Coronary artery (tissue), 2 donors: ENCODE results near the gene SNX19.

Source experiments
- DNase-seq: peaks from one replicate; pipeline ENCODE4 v3.0.0-alpha.2; 2017; ENCODE audit warnings: low spot score
- H3K27ac ChIP-seq, 2 donors: fragments of 200-600 bp; sonication (generic); one replicate each; pipeline ENCODE4 v1.5.1; 2016 to 2019
- H3K4me3 ChIP-seq: fragments of 200-600 bp; sonication (generic); 2 replicates; pipeline ENCODE4 v1.5.1; 2016; ENCODE audit warnings: mild to moderate bottlenecking, moderate library complexity
- TF ChIP-seq, protein P1 (sequence below): fragments of 200-600 bp; sonication (generic); IDR thresholded peaks from one replicate; pipeline ENCODE4 v1.5.1; 2019; ENCODE audit warnings: antibody characterized with exemption

SNX19 gene

DNA sequence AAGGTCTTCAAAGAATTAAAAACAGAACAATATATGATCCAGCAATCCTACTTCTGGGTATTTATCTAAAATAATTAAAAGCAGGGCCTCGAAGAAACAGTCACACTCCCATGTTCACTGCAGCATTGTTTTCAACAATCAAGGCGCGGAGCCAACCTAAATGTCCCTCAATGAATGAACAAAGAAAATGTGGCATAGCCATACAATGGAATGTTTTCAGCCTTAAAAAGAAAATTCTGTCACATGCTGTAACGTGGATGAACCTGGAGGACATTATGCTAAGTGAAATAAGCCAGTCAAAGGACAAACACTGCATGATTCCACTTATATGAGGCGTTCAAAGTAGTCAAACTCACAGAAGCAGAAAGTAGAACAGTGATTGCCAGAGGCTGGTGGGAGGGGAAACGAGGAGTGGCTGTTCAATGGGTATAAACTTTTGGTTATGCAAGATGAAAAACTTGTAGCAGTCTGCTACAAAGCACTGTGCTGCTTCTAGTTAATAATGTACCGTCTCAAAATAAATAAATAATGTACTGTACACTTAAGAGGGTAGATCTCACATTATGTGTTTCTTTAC, 41.2 kb downstream of the SNX19 start:
- no peak for DNase-seq
- H3K27ac ChIP-seq: peak overlapping the region in 1 of 2 donors; percentile 67
- no peak overlapping the region for H3K4me3 ChIP-seq
- TF ChIP-seq, protein P1, sequence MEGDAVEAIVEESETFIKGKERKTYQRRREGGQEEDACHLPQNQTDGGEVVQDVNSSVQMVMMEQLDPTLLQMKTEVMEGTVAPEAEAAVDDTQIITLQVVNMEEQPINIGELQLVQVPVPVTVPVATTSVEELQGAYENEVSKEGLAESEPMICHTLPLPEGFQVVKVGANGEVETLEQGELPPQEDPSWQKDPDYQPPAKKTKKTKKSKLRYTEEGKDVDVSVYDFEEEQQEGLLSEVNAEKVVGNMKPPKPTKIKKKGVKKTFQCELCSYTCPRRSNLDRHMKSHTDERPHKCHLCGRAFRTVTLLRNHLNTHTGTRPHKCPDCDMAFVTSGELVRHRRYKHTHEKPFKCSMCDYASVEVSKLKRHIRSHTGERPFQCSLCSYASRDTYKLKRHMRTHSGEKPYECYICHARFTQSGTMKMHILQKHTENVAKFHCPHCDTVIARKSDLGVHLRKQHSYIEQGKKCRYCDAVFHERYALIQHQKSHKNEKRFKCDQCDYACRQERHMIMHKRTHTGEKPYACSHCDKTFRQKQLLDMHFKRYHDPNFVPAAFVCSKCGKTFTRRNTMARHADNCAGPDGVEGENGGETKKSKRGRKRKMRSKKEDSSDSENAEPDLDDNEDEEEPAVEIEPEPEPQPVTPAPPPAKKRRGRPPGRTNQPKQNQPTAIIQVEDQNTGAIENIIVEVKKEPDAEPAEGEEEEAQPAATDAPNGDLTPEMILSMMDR: no peak

DNA sequence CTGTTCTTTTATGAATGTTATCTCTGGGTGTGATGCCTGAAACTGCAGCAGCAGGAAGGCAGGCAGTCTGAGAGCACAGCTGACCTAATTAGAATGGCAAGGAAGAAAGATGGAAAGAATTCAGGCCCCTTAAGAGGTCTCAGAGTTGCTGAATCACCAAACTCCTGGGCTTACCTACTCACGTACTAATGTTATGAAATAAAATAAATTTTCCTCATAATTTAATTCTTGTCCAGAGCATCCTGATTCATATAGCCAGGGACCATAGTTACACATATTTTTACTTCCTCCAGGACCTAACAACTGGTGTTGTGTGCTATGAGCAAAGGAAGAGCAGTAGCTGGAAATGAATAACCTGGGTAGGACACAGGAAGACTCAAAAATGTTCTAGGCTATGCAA, 41.9 kb downstream of the SNX19 start:
- H3K27ac ChIP-seq: peak overlapping the region; percentile 67 to 76
- DNase-seq: no peak
- H3K4me3 ChIP-seq: no peak overlapping the region
- TF ChIP-seq, protein P1: no peak

DNA sequence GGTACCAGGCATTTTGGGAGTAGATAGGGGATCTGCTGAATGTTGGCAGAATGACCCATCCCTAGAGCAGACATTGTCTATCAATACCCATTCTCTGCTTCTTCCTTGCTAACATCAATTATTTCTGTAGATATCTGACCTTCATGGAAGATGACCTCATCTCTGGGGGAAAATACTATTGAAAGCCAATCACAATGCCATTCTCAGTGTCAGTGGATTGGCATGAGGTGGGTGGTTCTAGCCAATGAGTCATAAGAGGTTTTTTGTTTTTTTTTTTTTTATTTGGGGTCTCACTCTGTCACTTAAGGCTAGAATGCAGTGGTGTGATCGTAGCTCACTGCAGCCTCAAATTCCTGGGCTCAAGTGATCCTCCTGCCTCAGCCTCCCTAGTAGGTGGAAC, 42.5 kb downstream of the SNX19 start:
- DNase-seq: no peak
- TF ChIP-seq, protein P1: no peak
- peak overlapping the region; percentile 76 to 92 for H3K27ac ChIP-seq
- no peak overlapping the region for H3K4me3 ChIP-seq

DNA sequence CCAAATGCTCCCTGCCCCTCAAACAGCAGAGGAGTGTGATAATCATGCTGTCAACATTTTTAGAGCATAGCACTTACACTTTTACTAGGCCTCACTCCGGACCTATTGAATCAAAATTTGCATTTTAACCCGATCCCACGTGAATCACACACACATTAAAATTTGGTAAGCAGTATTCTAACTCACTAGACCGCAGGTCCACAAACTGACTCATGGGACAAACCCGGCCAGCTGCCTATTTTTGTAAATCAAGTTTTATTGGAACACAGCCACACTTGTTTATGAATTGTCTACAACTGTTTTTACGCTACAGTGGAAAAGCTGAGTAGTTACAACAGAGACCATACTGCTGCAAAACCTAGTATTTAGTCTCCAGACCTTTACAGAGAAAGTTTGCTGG, 43.3 kb downstream of the SNX19 start:
- H3K4me3 ChIP-seq: no peak overlapping the region
- H3K27ac ChIP-seq: peak overlapping the region; percentile 76 to 92

DNA sequence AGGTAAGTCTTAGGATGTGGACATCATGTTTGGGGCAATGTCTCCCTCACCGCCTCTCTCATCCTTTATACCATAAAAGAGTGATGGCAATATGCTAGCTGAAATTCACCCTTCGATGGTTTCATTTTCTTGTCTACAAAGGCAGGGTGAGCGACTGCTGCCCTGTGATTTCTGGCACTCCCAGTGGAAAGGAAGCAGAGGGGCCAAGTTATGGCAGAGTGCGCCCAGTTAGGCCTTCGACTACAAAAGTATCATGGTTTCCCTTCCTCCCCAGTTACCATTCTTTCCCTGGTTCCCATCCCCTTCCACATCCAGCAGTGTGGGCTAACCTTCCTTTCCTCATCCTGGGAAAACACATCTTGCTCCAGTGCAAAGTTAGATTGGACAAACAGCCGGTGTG, 43.8 kb downstream of the SNX19 start:
- TF ChIP-seq, protein P1: no peak
- no peak for DNase-seq
- Histone ChIP-seq H3K27ac (peak overlapping the region; percentile 76 to 92), H3K4me3 (no peak overlapping the region)

More for the DNA sequence above, 43.3 kb downstream of the SNX19 start:
- DNase-seq: no peak
- TF ChIP-seq, protein P1: no peak

DNA sequence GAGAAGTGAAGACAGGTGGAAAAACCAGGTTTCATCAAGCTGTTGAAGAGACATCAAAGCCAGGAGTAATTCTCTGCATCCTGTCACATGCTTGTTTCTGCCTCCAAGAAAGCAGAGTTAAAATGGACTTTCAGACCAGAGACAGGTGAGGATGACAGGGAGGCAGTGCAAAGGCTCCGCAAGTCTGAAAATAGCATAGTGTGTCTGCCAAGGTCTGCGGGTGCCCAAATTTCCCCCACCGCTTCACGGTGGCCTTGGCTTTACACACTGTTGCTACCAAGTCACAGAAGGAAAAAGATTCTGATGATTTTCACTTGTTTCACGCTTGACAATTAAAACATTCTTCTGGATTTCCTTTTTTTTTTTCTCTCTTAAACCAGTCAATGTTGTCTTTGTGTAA, 44.2 kb downstream of the SNX19 start:
- Histone ChIP-seq H3K27ac (peak overlapping the region; percentile 76 to 92), H3K4me3 (no peak overlapping the region)
- TF ChIP-seq, protein P1: no peak
- DNase-seq: no peak

DNA sequence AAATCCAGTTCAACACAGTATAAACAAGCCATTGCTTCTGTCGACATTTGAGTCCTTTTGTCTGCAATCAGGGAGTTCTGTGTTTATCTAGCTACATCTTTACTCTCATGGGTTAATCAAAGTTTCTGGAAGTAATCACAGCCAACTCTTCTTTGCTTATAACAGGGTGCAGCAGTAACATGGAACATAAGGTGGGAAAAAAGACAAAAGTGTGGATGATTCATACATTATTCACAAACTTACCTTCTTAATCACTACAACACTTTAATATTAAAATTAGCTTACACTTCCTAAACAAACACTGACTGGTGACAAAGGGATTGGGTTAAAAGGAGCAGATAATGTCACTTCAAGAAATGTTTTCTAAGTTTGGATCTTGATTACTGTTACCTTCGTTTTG, 44.7 kb downstream of the SNX19 start:
- TF ChIP-seq, protein P1: no peak
- peak overlapping the region; percentile 76 to 92 for H3K27ac ChIP-seq
- no peak for DNase-seq

More for the DNA sequence above, 44.7 kb downstream of the SNX19 start:
- no peak overlapping the region for H3K4me3 ChIP-seq
